T-helper 1 cell treated with Interleukin-12 subunit alpha and Interleukin-12 subunit beta and Interleukin-4 antibody, amounts not matched to agents 30 μg/mL and 1 μg/mL, for 36 hours (primary cell): ENCODE results near the gene SET.

Source experiments
- H3K27ac Mint-ChIP-seq: one replicate; pipeline ENCODE4 v1.8.0; 2021; ENCODE audit warnings: mild to moderate bottlenecking, mixed read lengths
- H3K27me3 Mint-ChIP-seq: one replicate; pipeline ENCODE4 v1.8.0; 2021; ENCODE audit warnings: low read depth, mixed read lengths
- H3K36me3 Mint-ChIP-seq: one replicate; pipeline ENCODE4 v1.8.0; 2021; ENCODE audit warnings: low read depth, mixed read lengths
- H3K4me1 Mint-ChIP-seq: one replicate; pipeline ENCODE4 v1.8.0; 2021; ENCODE audit warnings: low read depth, mixed read lengths
- H3K4me3 Mint-ChIP-seq: one replicate; pipeline ENCODE4 v1.8.0; 2021; ENCODE audit warnings: mild to moderate bottlenecking, moderate library complexity, mixed read lengths
- H3K9me3 Mint-ChIP-seq: one replicate; pipeline ENCODE4 v1.8.0; 2021; ENCODE audit warnings: mixed read lengths

The SET gene

GRCh38 chr9:128724744-128725211 lies 35.8 kb downstream of the SET start:
- H3K4me1 Mint-ChIP-seq = peaks cover 25% of the 10 kb centered on the region
- no peaks in the 10 kb centered on the region for H3K27me3 Mint-ChIP-seq
- H3K4me3 Mint-ChIP-seq = peak overlapping the region; percentile 99
- H3K36me3 Mint-ChIP-seq = peaks cover 6% of the 10 kb centered on the region
- H3K27ac Mint-ChIP-seq = peak overlapping the region; percentile 90
- H3K9me3 Mint-ChIP-seq = no peaks in the 10 kb centered on the region

DNA sequence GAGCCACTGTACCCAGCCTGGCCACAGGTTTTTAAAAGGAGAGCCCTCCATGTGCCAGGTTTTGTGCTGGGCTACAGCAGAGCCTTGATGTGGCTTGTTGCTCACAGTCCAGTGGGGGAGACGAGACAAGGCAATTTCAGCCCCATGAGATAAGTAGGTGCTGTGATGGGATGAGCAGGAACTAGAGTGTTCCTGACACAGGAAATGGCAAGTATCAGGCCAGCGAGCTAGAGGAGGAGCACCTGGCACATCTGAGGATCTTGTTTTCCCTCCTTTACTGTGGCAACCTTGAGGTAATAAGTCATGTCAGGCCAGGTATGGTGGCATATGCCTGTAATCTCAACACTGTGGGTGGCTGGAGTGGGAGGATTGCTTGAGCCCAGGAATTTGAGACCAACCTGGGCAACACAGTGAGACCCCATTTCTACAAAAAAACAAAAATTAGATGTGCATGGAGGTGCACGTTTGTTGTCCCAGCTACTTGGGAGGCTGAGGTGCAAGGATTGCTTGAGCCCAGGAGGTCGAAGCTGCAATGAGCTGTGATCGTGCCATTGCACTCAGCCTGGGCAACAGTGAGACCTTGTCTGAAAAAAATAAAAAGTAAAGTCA lies 38.7 kb downstream of the SET start:
- Mint-ChIP-seq H3K27me3 (no peaks in the 10 kb centered on the region), H3K27ac (no peak overlapping the region), H3K36me3 (peaks cover 2% of the 10 kb centered on the region), H3K4me1 (peaks cover 19% of the 10 kb centered on the region), H3K9me3 (no peaks in the 10 kb centered on the region), H3K4me3 (no peak overlapping the region)

DNA sequence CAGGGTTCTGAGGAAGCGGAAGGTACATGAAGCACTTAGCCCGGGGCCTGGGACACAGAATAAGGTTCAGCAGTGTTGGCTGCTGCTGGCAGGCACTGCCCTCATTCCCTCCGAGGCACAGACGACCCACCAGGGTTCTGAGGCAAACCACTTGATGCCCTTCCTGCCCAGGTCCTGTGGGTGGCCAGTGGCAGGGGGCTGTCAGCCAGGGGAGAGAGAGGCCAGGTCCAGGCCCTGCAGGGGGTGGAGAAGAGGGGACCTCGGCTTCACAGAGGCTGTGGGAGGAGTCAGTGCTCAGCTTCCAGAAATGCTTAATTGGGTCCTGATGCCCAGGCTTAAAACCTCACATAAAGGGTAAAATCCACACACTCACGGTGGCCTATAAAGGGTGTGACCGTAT lies 39.3 kb downstream of the SET start:
- Mint-ChIP-seq H3K4me3 (no peak overlapping the region), H3K27me3 (no peaks in the 10 kb centered on the region), H3K9me3 (no peaks in the 10 kb centered on the region), H3K27ac (no peak overlapping the region), H3K4me1 (peaks cover 14% of the 10 kb centered on the region), H3K36me3 (peaks cover 4% of the 10 kb centered on the region)

DNA sequence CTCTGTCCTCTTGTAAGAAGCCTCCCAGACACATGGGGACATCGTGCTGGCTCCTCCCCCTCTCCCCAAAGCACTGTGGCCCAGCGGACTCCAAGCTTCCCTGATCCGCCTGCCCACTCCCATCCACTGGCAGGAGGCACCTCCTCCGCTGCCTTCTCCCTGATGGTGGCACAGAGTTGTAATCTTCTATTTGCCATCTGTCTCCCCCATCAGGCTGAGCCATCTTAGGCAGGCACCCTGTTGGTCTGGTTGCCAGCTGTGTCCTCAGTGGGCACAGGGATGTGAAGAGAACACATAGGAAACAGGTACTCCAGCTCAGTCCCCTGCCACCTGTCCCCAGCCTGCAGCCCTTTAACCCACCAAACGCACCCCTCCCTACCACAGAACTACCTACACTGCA lies 40.3 kb downstream of the SET start:
- H3K9me3 Mint-ChIP-seq = no peaks in the 10 kb centered on the region
- H3K27me3 Mint-ChIP-seq = no peaks in the 10 kb centered on the region
- peaks cover 4% of the 10 kb centered on the region for H3K36me3 Mint-ChIP-seq
- no peak overlapping the region for H3K27ac Mint-ChIP-seq
- H3K4me3 Mint-ChIP-seq = no peak overlapping the region
- peaks cover 14% of the 10 kb centered on the region for H3K4me1 Mint-ChIP-seq

DNA sequence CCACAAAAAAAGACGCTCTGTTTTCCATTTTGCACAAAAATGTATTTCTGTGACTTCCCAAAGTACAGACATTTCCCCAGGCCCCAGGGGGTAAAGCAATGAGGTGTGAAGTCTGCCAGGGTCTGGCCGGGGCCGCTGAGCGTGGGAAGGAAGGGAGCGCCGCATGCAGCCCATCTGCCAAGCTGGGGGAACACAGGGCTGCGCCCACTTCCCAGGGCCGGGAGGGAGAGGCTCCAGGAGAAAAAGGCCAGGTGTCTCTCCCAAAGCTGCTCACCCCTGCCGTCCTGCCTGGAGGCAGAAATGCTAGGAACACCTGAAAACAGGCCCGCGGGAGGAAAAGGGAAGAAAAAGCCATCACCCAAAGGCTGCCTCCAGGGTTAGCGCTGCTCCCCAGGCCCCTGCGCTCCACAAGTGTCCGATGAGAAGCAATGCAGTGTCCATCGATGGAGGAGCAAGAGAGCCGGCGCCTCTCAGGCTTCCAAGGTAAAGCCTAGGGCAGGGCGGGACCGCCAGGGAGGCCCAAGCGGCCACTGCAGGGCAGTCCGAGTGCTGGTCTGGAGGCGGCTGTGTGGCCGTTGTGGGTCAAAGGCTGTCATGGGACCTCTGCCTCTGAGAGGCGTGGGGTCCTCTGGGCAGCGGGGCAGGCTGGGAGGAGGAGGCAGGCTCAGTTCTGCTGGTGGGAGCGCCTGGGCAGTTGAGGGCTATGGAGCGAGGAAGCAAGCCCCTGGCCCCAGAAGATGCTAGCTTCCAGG lies 40.9 kb downstream of the SET start:
- H3K4me1 Mint-ChIP-seq = peaks cover 11% of the 10 kb centered on the region
- H3K9me3 Mint-ChIP-seq = no peaks in the 10 kb centered on the region
- H3K27ac Mint-ChIP-seq = no peak overlapping the region
- H3K4me3 Mint-ChIP-seq = no peak overlapping the region
- H3K36me3 Mint-ChIP-seq = peaks cover 4% of the 10 kb centered on the region
- H3K27me3 Mint-ChIP-seq = no peaks in the 10 kb centered on the region

DNA sequence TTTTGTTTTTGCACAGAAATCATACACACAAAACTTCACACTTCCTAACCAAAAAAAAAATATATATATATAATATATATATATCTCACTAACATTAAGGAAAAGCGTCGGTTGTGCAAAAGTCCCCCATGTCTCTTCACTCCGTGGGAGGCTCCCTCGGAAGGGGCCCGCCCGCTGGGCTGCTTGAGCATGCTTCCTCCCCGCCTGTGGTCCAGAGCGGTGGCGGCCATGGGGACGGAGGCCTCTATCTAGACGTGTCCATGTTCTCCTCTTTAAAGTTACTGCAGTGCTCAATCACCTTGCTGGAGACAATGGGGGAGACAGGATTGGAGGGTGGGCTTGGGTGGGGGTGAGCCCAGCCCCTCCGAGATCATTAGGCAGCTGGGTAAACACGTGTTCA lies 42.1 kb downstream of the SET start:
- H3K27ac Mint-ChIP-seq = no peak overlapping the region
- H3K4me3 Mint-ChIP-seq = no peak overlapping the region
- H3K4me1 Mint-ChIP-seq = peaks cover 8% of the 10 kb centered on the region
- peaks cover 10% of the 10 kb centered on the region for H3K36me3 Mint-ChIP-seq
- H3K9me3 Mint-ChIP-seq = no peaks in the 10 kb centered on the region
- H3K27me3 Mint-ChIP-seq = no peaks in the 10 kb centered on the region

DNA sequence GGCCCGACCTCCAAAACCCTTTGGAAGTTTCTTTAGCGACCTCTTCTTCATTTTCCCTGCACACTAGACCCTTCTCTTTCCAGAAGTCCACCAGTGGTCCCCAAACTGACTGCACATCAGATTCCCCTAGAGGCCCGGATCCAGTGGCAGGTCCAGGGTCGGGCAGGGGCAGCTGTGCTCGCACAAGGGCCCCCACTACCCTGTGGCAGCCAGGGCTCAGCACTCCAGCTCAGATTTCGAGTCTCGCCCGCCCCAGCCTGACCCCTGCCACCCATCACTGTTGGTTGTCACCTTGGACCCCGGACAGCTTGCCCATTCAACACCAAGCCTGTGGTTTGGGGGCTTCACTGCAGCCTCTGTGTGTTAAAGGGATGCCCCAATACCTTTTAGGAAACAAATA lies 42.7 kb downstream of the SET start:
- Mint-ChIP-seq H3K4me1 (peaks cover 6% of the 10 kb centered on the region), H3K36me3 (peaks cover 10% of the 10 kb centered on the region), H3K27ac (no peak overlapping the region), H3K27me3 (no peaks in the 10 kb centered on the region), H3K4me3 (no peak overlapping the region), H3K9me3 (no peaks in the 10 kb centered on the region)

GRCh38 chr9:128732576-128732975 lies 43.6 kb downstream of the SET start:
- H3K27ac Mint-ChIP-seq = no peak overlapping the region
- H3K4me1 Mint-ChIP-seq = peaks cover 5% of the 10 kb centered on the region
- peaks cover 10% of the 10 kb centered on the region for H3K36me3 Mint-ChIP-seq
- no peak overlapping the region for H3K4me3 Mint-ChIP-seq
- no peaks in the 10 kb centered on the region for H3K9me3 Mint-ChIP-seq
- no peaks in the 10 kb centered on the region for H3K27me3 Mint-ChIP-seq

- H3K27ac Mint-ChIP-seq = no peak overlapping the region
Observed at GRCh38 chr9:128733256-128733655, 44.2 kb downstream of the SET start.

GRCh38 chr9:128735373-128735772 lies 46.4 kb downstream of the SET start:
- Mint-ChIP-seq H3K27ac (no peak overlapping the region), H3K27me3 (no peaks in the 10 kb centered on the region), H3K4me3 (no peak overlapping the region)

More at GRCh38 chr9:128733256-128733655, 44.2 kb downstream of the SET start:
- Mint-ChIP-seq H3K27me3 (no peaks in the 10 kb centered on the region), H3K36me3 (peaks cover 10% of the 10 kb centered on the region), H3K4me3 (no peak overlapping the region), H3K9me3 (no peaks in the 10 kb centered on the region), H3K4me1 (peaks cover 2% of the 10 kb centered on the region)

DNA sequence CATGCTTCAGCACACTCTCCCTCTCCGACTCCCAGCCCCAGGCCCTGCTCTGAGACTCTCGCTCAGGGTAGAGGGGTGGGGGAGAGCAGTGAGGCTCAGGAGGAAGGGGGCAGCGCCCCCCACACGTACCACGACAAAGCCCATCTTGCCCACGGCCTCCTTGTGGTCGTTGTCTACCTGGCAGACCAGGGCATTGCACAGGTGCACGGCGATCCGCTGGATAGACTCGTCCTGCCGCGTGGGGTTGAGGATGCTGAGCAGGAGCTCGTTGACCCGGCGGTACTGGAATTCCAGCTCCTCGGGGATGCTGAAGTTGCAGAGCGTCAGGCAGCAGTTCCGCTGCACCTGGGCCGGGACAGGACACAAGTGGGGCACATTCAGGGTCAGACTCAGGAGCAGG lies 53.4 kb downstream of the SET start:
- no peaks in the 10 kb centered on the region for H3K9me3 Mint-ChIP-seq
- H3K4me1 Mint-ChIP-seq = no peaks in the 10 kb centered on the region
- no peaks in the 10 kb centered on the region for H3K36me3 Mint-ChIP-seq

More at GRCh38 chr9:128735373-128735772, 46.4 kb downstream of the SET start:
- H3K4me1 Mint-ChIP-seq = peaks cover 2% of the 10 kb centered on the region
- no peaks in the 10 kb centered on the region for H3K9me3 Mint-ChIP-seq
- H3K36me3 Mint-ChIP-seq = peaks cover 10% of the 10 kb centered on the region

DNA sequence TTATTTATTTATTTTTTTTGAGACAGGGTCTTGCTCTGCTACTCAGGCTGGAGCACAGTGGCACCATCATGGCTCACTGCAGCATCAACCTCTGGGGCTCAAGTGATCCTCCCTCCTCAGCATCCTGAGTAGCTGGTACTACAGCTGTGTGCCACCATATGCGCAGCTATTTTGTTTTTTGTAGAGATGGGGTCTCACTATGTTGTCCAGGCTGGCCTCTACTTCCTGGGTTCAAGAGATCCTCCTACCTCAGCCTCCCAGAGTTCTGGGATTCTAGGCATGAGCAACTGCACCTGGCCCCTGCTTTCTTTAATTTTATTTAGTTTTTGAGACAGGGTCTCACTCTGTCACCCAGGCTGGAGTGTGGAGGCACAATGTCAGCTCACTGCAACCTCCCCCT lies 54.4 kb downstream of the SET start:
- Mint-ChIP-seq H3K27ac (no peak overlapping the region), H3K36me3 (no peaks in the 10 kb centered on the region), H3K9me3 (no peaks in the 10 kb centered on the region), H3K4me3 (no peak overlapping the region), H3K27me3 (no peaks in the 10 kb centered on the region), H3K4me1 (no peaks in the 10 kb centered on the region)

More for the DNA sequence above, 53.4 kb downstream of the SET start:
- H3K27ac Mint-ChIP-seq = no peak overlapping the region
- no peaks in the 10 kb centered on the region for H3K27me3 Mint-ChIP-seq
- H3K4me3 Mint-ChIP-seq = no peak overlapping the region
